ENCODE results near the gene TRIM46.

Gene TRIM46

GRCh38 chr1:155170806-155171205, 2.8 kb upstream of the TRIM46 start:
- no peak overlapping the region for H3K27ac ChIP-seq (replicated peaks)
- no peaks in the 10 kb centered on the region for H3K27me3 ChIP-seq (ENCODE audit: insufficient read depth, poor library complexity, severe bottlenecking)
- DNase-seq (ENCODE audit: low read depth in 1 of 2, low spot score in 1 of 2): no peak
- TF ChIP-seq REST (IDR thresholded peaks at IDR 0.05; ENCODE audit: insufficient replicate concordance, low read depth): no peak
- TF ChIP-seq CTCF (IDR thresholded peaks at IDR 0.05; ENCODE audit: insufficient read depth, low read length): no peak
- no peak for TF ChIP-seq POLR2AphosphoS5 (IDR thresholded peaks at IDR 0.05; ENCODE audit: low read depth)
- H3K4me3 ChIP-seq (replicated peaks; ENCODE audit: insufficient read depth, low read length): no peak overlapping the region

GRCh38 chr1:155171836-155172731, 1.6 kb upstream of the TRIM46 start:
- Histone ChIP-seq H3K4me3 (replicated peaks; ENCODE audit: insufficient read depth, low read length) (peak overlapping the region; percentile 94), H3K27me3 (ENCODE audit: insufficient read depth, poor library complexity, severe bottlenecking) (no peaks in the 10 kb centered on the region), H3K27ac (replicated peaks) (peak overlapping the region; percentile 93)
- DNase-seq (ENCODE audit: low read depth in 1 of 2, low spot score in 1 of 2): no peak
- no peak for TF ChIP-seq POLR2AphosphoS5 (IDR thresholded peaks at IDR 0.05; ENCODE audit: low read depth)
- TF ChIP-seq GABPA (IDR thresholded peaks at IDR 0.05; ENCODE audit: low read depth): no peak
- peak; percentile 2; the same call in 1 of the 2 replicates for TF ChIP-seq SPI1 (IDR thresholded peaks at IDR 0.05; ENCODE audit: borderline replicate concordance, low read depth)

GRCh38 chr1:155172732-155173477, 744 bp upstream of the TRIM46 start, which contains the start of gene KRTCAP2:
KRTCAP2 (minus strand) TSS chr1:155173304; CDS start chr1:155173224, 80 bp downstream.
- Histone ChIP-seq H3K27ac (replicated peaks) (peak within 1 kb of the TSS; percentile 93), H3K27me3 (ENCODE audit: insufficient read depth, poor library complexity, severe bottlenecking) (no peaks in the 10 kb centered on the region), H3K4me3 (replicated peaks; ENCODE audit: insufficient read depth, low read length) (peak within 1 kb of the TSS; percentile 94)
- TF ChIP-seq POLR2AphosphoS5 (IDR thresholded peaks at IDR 0.05; ENCODE audit: low read depth) (peak; percentile 81; the same call in 1 of the 2 replicates), REST (IDR thresholded peaks at IDR 0.05; ENCODE audit: insufficient replicate concordance, low read depth) (no peak), GABPA (IDR thresholded peaks at IDR 0.05; ENCODE audit: low read depth) (no peak), CTCF (IDR thresholded peaks at IDR 0.05; ENCODE audit: insufficient read depth, low read length) (peak; percentile 93), SPI1 (IDR thresholded peaks at IDR 0.05; ENCODE audit: borderline replicate concordance, low read depth) (peak; percentile 60; the same call in 1 of the 2 replicates)
- DNase-seq (ENCODE audit: low read depth in 1 of 2, low spot score in 1 of 2): peak; percentile 95 to 97
